GM12872 (cell line): ENCODE measurements around the gene N4BP2L2.

Source experiments
- TF ChIP-seq, protein P1 (sequence below): IDR thresholded peaks from 3 replicates; pipeline ENCODE4 v1.5.1; 2011; ENCODE audit warnings: low read depth, mild to moderate bottlenecking, low read length, moderate library complexity; ENCODE audit not compliant: insufficient read depth

The N4BP2L2 gene

DNA sequence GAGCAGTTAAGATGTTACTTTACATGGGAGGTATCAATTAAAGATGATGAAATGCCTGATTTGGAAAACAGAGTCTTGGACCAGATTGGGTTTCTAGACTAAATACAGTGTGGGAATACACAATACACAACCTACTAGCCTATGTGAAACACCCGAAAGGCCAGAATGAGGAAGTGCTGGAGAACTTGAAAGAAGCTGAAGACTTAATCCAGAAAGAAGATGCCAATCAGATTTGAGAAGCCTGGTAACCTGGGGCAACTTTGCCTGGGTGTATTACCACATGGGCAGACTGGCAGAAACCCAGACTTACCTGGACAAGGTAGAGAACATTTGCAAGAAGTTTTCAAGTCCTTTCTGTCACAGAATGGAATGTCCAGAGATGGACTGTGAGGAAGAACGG is 153.9 kb downstream of the N4BP2L2 start:
- TF ChIP-seq, protein P1, sequence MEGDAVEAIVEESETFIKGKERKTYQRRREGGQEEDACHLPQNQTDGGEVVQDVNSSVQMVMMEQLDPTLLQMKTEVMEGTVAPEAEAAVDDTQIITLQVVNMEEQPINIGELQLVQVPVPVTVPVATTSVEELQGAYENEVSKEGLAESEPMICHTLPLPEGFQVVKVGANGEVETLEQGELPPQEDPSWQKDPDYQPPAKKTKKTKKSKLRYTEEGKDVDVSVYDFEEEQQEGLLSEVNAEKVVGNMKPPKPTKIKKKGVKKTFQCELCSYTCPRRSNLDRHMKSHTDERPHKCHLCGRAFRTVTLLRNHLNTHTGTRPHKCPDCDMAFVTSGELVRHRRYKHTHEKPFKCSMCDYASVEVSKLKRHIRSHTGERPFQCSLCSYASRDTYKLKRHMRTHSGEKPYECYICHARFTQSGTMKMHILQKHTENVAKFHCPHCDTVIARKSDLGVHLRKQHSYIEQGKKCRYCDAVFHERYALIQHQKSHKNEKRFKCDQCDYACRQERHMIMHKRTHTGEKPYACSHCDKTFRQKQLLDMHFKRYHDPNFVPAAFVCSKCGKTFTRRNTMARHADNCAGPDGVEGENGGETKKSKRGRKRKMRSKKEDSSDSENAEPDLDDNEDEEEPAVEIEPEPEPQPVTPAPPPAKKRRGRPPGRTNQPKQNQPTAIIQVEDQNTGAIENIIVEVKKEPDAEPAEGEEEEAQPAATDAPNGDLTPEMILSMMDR = no peak

DNA sequence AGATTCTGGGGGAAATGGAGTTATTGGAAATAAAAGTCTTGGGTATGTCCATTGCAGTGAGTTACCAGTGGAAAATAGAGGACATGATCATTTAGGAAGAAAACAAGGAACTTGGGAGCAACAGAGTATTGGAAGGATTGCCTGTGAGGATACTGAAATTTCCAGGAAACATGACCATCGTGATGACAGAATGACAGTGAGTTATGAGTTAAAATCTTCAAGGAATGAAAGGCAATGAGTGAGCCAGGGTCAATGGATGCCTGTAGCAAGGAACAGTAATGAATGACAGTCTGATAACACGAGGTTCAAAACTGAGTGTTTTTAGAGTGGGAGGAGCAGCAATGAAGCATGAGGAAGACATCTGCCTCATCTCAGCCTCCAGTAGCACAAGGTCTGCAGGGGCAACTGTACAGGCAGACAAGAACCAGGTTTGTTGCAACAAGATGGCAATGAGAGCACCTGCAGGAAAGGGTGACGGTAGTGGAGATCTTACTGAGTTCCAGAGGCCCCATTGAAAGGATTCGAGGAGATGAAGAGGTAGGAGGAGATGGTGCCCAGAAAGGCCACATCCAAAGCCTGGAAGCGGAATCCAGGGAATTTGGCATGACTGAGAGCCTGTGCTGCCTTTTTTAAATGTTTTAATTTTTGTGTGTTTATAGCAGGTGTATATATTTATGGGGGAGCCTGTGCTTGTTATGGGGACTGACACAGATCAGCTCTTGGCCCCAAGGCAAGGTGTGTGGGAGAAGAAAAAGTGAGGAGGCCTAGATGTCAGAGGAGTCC is 154.6 kb downstream of the N4BP2L2 start:
- TF ChIP-seq, protein P1 = no peak
